ENCODE data around the gene ZBTB17.

- TF ChIP-seq YY1 (IDR thresholded peaks at IDR 0.05; ENCODE audit: insufficient read depth, insufficient read length) (no peak), SUZ12 (IDR thresholded peaks at IDR 0.05; ENCODE audit: extremely low read depth, insufficient read depth, insufficient read length) (no peak), ZNF274 (IDR thresholded peaks at IDR 0.05; ENCODE audit: low read depth, low read length) (no peak)
Observed at GRCh38 chr1:15981679-15982078, 5.8 kb upstream of the ZBTB17 start.

Measured in NT2/D1 (cell line).